Gastroesophageal sphincter (tissue), 4 donors: ENCODE measurements around the gene GDAP1L1. TPM values are rescaled to one million over a fixed set of nuclear protein-coding genes. Genes with fewer than 3 reads are reported as not detected.
"Not testable (repeated sequence)": the region's sequence is repeated elsewhere in the genome, so short reads cannot be mapped to it uniquely, and the experiment has no call there.

Experiments
- ATAC-seq: fragments of 150-250 bp; one replicate; pipeline ENCODE4 v1.9.1; 2016; ENCODE audit warnings: mild to moderate bottlenecking, moderate library complexity
- H3K27ac ChIP-seq, 4 donors: fragments of 200-600 bp; sonication (generic) in 3 of 4; 1 replicate in 3 of 4; 2 replicates in 1 of 4; pipeline ENCODE4 v1.5.1; 2016 to 2019
- H3K27me3 ChIP-seq: fragments of 200-600 bp; sonication (generic); one replicate; pipeline ENCODE4 v1.5.1; 2019
- H3K36me3 ChIP-seq, 2 donors: fragments of 200-600 bp; sonication (generic); one replicate each; pipeline ENCODE4 v1.5.1; 2019; ENCODE audit warnings: control low read depth in 1 of 2
- H3K4me1 ChIP-seq, 3 donors: fragments of 200-600 bp; sonication (generic); 1 replicate in 2 of 3; 2 replicates in 1 of 3; pipeline ENCODE4 v1.5.1; 2016 to 2019; ENCODE audit warnings: control low read depth in 2 of 3
- H3K4me3 ChIP-seq, 2 donors: fragments of 200-600 bp; sonication (generic); one replicate each; pipeline ENCODE4 v1.5.1; 2019; ENCODE audit warnings: mild to moderate bottlenecking in 1 of 2, moderate library complexity in 1 of 2
- H3K9me3 ChIP-seq, 3 donors: fragments of 200-600 bp; sonication (generic); one replicate each; pipeline ENCODE4 v1.5.1; 2017 to 2019; ENCODE audit warnings: control low read depth in 2 of 3
- CTCF ChIP-seq, 4 experiments: fragments of 200-600 bp in 2 of 4; fragments of 450-650 bp in 2 of 4; sonication (generic) in 1 of 4; IDR thresholded peaks; one replicate each; pipeline ENCODE4 v1.5.1; 2017 to 2019; ENCODE audit warnings: antibody characterized with exemption in 4 of 4, mild to moderate bottlenecking in 2 of 4, moderate library complexity in 2 of 4
- EP300 ChIP-seq: sonication (generic); formaldehyde crosslinking; IDR thresholded peaks from one replicate; pipeline ENCODE4 v1.6.1; 2017; ENCODE audit warnings: antibody characterized with exemption, mild to moderate bottlenecking
- POLR2A ChIP-seq, 2 donors: fragments of 450-650 bp; IDR thresholded peaks; one replicate each; pipeline ENCODE4 v1.6.1; 2017; ENCODE audit warnings: antibody characterized with exemption in 2 of 2, mild to moderate bottlenecking in 2 of 2, moderate library complexity in 1 of 2
- POLR2AphosphoS5 ChIP-seq: sonication (generic); formaldehyde crosslinking; IDR thresholded peaks from one replicate; pipeline ENCODE4 v1.6.1; 2017; ENCODE audit warnings: antibody characterized with exemption
- WGBS, 2 donors: methylation state at CpG; one replicate each; pipeline ENCODE4 v1.1.5; 2018; ENCODE audit warnings: low coverage in 1 of 2; 5-methylcytosine and 5-hydroxymethylcytosine counted together
- total RNA-seq, 4 donors: library from RNA; depleted of rRNA; stranded (reverse); fragments of >200 nt; gene quantifications; one replicate each; pipeline ENCODE4 v1.1.0, GENCODE V29; 2016

Gene GDAP1L1
- total RNA-seq, 4 donors from 2014 or later: 0.67 TPM; not detected in 3

- Histone ChIP-seq H3K9me3 (no peaks in the 10 kb centered on the region), H3K4me1 (no peaks in the 10 kb centered on the region), H3K27me3 (no peaks in the 10 kb centered on the region), H3K36me3 (peaks cover 0 to 15% of the 10 kb centered on the region in 2 donors), H3K27ac (no peak overlapping the region), H3K4me3 (no peak overlapping the region)
- TF ChIP-seq POLR2AphosphoS5 (no peak), EP300 (no peak), CTCF (IDR thresholded peaks at IDR 0.05) (no peak), POLR2A (IDR thresholded peaks at IDR 0.05) (no peak)
- WGBS, 2 donors: 13 to 46% methylated on average over 2 of the region's 5 CpGs
- no peak for ATAC-seq
These were observed 40.4 kb downstream of the GDAP1L1 start for GRCh38 chr20:44287272-44288097.

- Histone ChIP-seq H3K4me1 (no peaks in the 10 kb centered on the region), H3K36me3 (peaks cover 0 to 15% of the 10 kb centered on the region in 2 donors), H3K27ac (no peak overlapping the region), H3K9me3 (no peaks in the 10 kb centered on the region), H3K27me3 (no peaks in the 10 kb centered on the region), H3K4me3 (no peak overlapping the region)
- TF ChIP-seq EP300: no peak
- no peak for TF ChIP-seq POLR2A (IDR thresholded peaks at IDR 0.05)
- no peak for TF ChIP-seq POLR2AphosphoS5
- no peak for TF ChIP-seq CTCF (IDR thresholded peaks at IDR 0.05)
- 92 to 100% methylated on average over 3 of the region's 3 CpGs for WGBS, 2 donors
- no peak for ATAC-seq
These were observed 41.1 kb downstream of the GDAP1L1 start for GRCh38 chr20:44288252-44288651.

GRCh38 chr20:44291754-44292153, 44.6 kb downstream of the GDAP1L1 start:
- Histone ChIP-seq H3K27me3 (no peaks in the 10 kb centered on the region), H3K4me1 (no peaks in the 10 kb centered on the region), H3K4me3 (no peak overlapping the region), H3K36me3 (peaks cover 0 to 15% of the 10 kb centered on the region in 2 donors), H3K9me3 (no peaks in the 10 kb centered on the region), H3K27ac (no peak overlapping the region)
- WGBS, 2 donors: 87 to 94% methylated on average over 5 to 7 of the region's 7 CpGs
- no peak for TF ChIP-seq CTCF (IDR thresholded peaks at IDR 0.05)
- TF ChIP-seq POLR2AphosphoS5: no peak
- TF ChIP-seq EP300: no peak
- TF ChIP-seq POLR2A (IDR thresholded peaks at IDR 0.05): no peak
- no peak for ATAC-seq

GRCh38 chr20:44296011-44296410, 48.9 kb downstream of the GDAP1L1 start:
- Histone ChIP-seq H3K4me3 (no peak overlapping the region), H3K27me3 (no peaks in the 10 kb centered on the region), H3K4me1 (no peaks in the 10 kb centered on the region), H3K9me3 (no peaks in the 10 kb centered on the region), H3K36me3 (no peaks in the 10 kb centered on the region), H3K27ac (no peak overlapping the region)
- TF ChIP-seq POLR2A (IDR thresholded peaks at IDR 0.05) (no peak), POLR2AphosphoS5 (no peak)
- WGBS, 2 donors: 71 to 76% methylated on average over 5 of the region's 7 CpGs
- ATAC-seq: no peak

GRCh38 chr20:44297721-44298120, 50.6 kb downstream of the GDAP1L1 start:
- Histone ChIP-seq H3K4me3 (no peak overlapping the region), H3K27ac (no peak overlapping the region), H3K36me3 (no peaks in the 10 kb centered on the region), H3K9me3 (no peaks in the 10 kb centered on the region), H3K27me3 (no peaks in the 10 kb centered on the region), H3K4me1 (no peaks in the 10 kb centered on the region)
- no peak for TF ChIP-seq POLR2AphosphoS5
- 73 to 93% methylated on average over 2 to 3 of the region's 4 CpGs for WGBS, 2 donors
- no peak for ATAC-seq

- not testable (repeated sequence) for ATAC-seq, H3K36me3 ChIP-seq, H3K9me3 ChIP-seq, H3K27ac ChIP-seq, H3K4me3 ChIP-seq, H3K4me1 ChIP-seq, H3K27me3 ChIP-seq
- no CpG with 5 or more reads among the region's 42 CpGs for WGBS, 2 donors
These were observed 52.0 kb downstream of the GDAP1L1 start for GRCh38 chr20:44299011-44299535.
